B cell (primary cell): Measurements from ENCODE around the gene HSPA1A. TPM values are rescaled to one million over a fixed set of nuclear protein-coding genes. Genes with fewer than 3 reads are reported as not detected.
A peak's percentile ranks its signal among the peaks of the same experiment; 100 is the strongest.

Experiments
- ATAC-seq: fragments of 200-7000 bp; cut with Tn5 transposase; one replicate; pipeline ENCODE4 v1.10.0; 2021; ENCODE audit warnings: low read depth, mild to moderate bottlenecking, moderate number of reproducible peaks, moderate library complexity
- CTCF ChIA-PET: fragments of 350-600 bp; sonication (Branson Sonifier 250); formaldehyde crosslinking; loops from one replicate; lab custom pipeline; 2021; ENCODE audit warnings: antibody characterized with exemption, inconsistent platforms; lab: Charles Lee
- POLR2A ChIA-PET: fragments of 350-600 bp; sonication (Branson Sonifier 250); formaldehyde crosslinking; loops from one replicate; lab custom pipeline; 2021; ENCODE audit warnings: antibody characterized with exemption; lab: Charles Lee
- DNase-seq: peaks from one replicate; pipeline ENCODE4 v3.0.0; 2013
- H2AFZ ChIP-seq: 2 replicates; pipeline ENCODE4 v1.6.1; 2012; ENCODE audit warnings: mild to moderate bottlenecking, low read depth, low read length; ENCODE audit not compliant: insufficient read depth, poor library complexity, severe bottlenecking
- H3K27ac ChIP-seq, 2 donors: 1 replicate in 1 of 2; 2 replicates in 1 of 2; pipeline ENCODE4 v1.5.1; 2012 to 2013; ENCODE audit warnings: low read length in 2 of 2, mild to moderate bottlenecking in 2 of 2, moderate library complexity in 1 of 2
- H3K27me3 ChIP-seq, 4 experiments: fragments of 200-600 bp in 1 of 4; sonication (generic) in 1 of 4; replicated peaks in 1 of 4; 1 replicate in 2 of 4; 2 replicates in 2 of 4; pipeline versions ENCODE4 v1.6.1 to v1.7.0; 2013 to 2016; ENCODE audit warnings: low read length in 3 of 4, mild to moderate bottlenecking in 2 of 4, mixed read lengths in 1 of 4, moderate library complexity in 1 of 4; ENCODE audit not compliant: insufficient read depth in 4 of 4, control insufficient read depth in 3 of 4; ENCODE audit errors: control extremely low read depth in 1 of 4
- H3K36me3 ChIP-seq, 2 experiments: replicated peaks in 1 of 2; 1 replicate in 1 of 2; 2 replicates in 1 of 2; pipeline versions ENCODE4 v1.6.1 to v1.7.1; 2013; ENCODE audit warnings: low read length in 1 of 2; ENCODE audit not compliant: insufficient read depth in 2 of 2, control insufficient read depth in 1 of 2; ENCODE audit errors: control extremely low read depth in 1 of 2, extremely low read depth in 1 of 2
- H3K4me1 ChIP-seq, 2 donors: fragments of 200-600 bp in 1 of 2; sonication (generic) in 1 of 2; 1 replicate in 1 of 2; 2 replicates in 1 of 2; pipeline versions ENCODE4 v1.5.1 to v1.6.1; 2013 to 2017; ENCODE audit warnings: low read length in 2 of 2; ENCODE audit not compliant: control insufficient read depth in 2 of 2, insufficient read depth in 2 of 2
- H3K4me2 ChIP-seq: replicated peaks from 2 replicates; pipeline ENCODE3; 2012; ENCODE audit warnings: mild to moderate bottlenecking, low read depth, low read length; ENCODE audit not compliant: poor library complexity, severe bottlenecking
- H3K4me3 ChIP-seq, 5 experiments: fragments of 200-600 bp in 1 of 5; sonication (generic) in 1 of 5; 1 replicate in 3 of 5; 2 replicates in 2 of 5; pipeline versions ENCODE4 v1.5.1 to v1.7.0; 2011 to 2016; ENCODE audit warnings: low read length in 4 of 5, mild to moderate bottlenecking in 4 of 5, low read depth in 2 of 5, control low read depth in 1 of 5, moderate library complexity in 1 of 5; ENCODE audit not compliant: insufficient read depth in 1 of 5; ENCODE audit errors: control extremely low read depth in 1 of 5, extremely low read depth in 1 of 5
- H3K79me2 ChIP-seq: fragments of 200-600 bp; sonication (generic); one replicate; pipeline ENCODE4 v1.6.0; 2016; ENCODE audit warnings: low read length; ENCODE audit not compliant: control insufficient read depth, insufficient read depth
- H3K9ac ChIP-seq: fragments of 200-600 bp; sonication (generic); 2 replicates; pipeline ENCODE4 v1.6.1; 2017; ENCODE audit warnings: mild to moderate bottlenecking, low read length, moderate library complexity
- H3K9me3 ChIP-seq, 3 donors: one replicate each; pipeline versions ENCODE4 v1.6.1 to v1.7.1; 2013; ENCODE audit warnings: low read length in 2 of 3; ENCODE audit not compliant: control insufficient read depth in 2 of 3, insufficient read depth in 1 of 3; ENCODE audit errors: control extremely low read depth in 1 of 3
- H4K20me1 ChIP-seq: 2 replicates; pipeline ENCODE4 v1.6.0; 2012; ENCODE audit warnings: mild to moderate bottlenecking, low read length; ENCODE audit not compliant: insufficient read depth, control insufficient read depth, poor library complexity, severe bottlenecking
- H3K27ac Mint-ChIP-seq: one replicate; pipeline ENCODE4 v1.8.0; 2021; ENCODE audit warnings: mixed read lengths
- H3K27me3 Mint-ChIP-seq: one replicate; pipeline ENCODE4 v1.8.0; 2021; ENCODE audit warnings: mixed read lengths
- H3K4me1 Mint-ChIP-seq: one replicate; pipeline ENCODE4 v1.8.0; 2021; ENCODE audit warnings: mixed read lengths
- H3K4me3 Mint-ChIP-seq: one replicate; pipeline ENCODE4 v1.8.0; 2021; ENCODE audit warnings: mixed read lengths
- H3K9me3 Mint-ChIP-seq: one replicate; pipeline ENCODE4 v1.8.0; 2022; ENCODE audit warnings: mixed read lengths; ENCODE audit not compliant: insufficient read depth
- EZH2 ChIP-seq: IDR thresholded peaks from 2 replicates; pipeline ENCODE4 v1.6.1; 2012; ENCODE audit warnings: borderline replicate concordance, low read depth, mild to moderate bottlenecking, moderate library complexity, low read length; ENCODE audit not compliant: insufficient read depth, poor library complexity, severe bottlenecking
- WGBS: methylation state at CpG from one replicate; pipeline ENCODE4 v1.1.5; 2013; ENCODE audit warnings: missing lambda C conversion rate; ENCODE audit not compliant: insufficient coverage; 5-methylcytosine and 5-hydroxymethylcytosine counted together
- intact Hi-C: fragments of 100-400 bp; cut with micrococcal nuclease; formaldehyde crosslinking; loops from one replicate; pipeline ENCODE4 v1.10.0; 2022
- polyA plus RNA-seq: library from polyadenylated mRNA; depleted of rRNA; stranded (reverse); fragments of >200 nt; gene quantifications from 2 replicates; pipeline ENCODE4 v1.2.3, GENCODE V29; 2012
- small RNA-seq: library from RNA; depleted of rRNA; stranded (forward); fragments of <200 nt; gene quantifications from one replicate; pipeline ENCODE3, GENCODE V24; 2012; ENCODE audit warnings: low replicate concordance, low read depth; ENCODE audit not compliant: insufficient read length
- total RNA-seq, 2 donors: library from RNA; stranded (reverse); fragments of 120-200 nt in 1 of 2; gene quantifications; 1 replicate in 1 of 2; 2 replicates in 1 of 2; pipeline versions ENCODE4 v1.2.3 to v1.2.4, GENCODE V29; 2013 to 2022
- TF ChIP-seq, protein P1 (sequence below): fragments of 200-600 bp; IDR thresholded peaks from one replicate; pipeline ENCODE4 v1.8.0; 2022; ENCODE audit warnings: antibody characterized with exemption, mild to moderate bottlenecking

HSPA1A gene
- total and polyA plus RNA-seq, 2 donors (not counting 1 experiment from before 2014, with no cell fraction given) = 61.2 to 129 TPM

DNA sequence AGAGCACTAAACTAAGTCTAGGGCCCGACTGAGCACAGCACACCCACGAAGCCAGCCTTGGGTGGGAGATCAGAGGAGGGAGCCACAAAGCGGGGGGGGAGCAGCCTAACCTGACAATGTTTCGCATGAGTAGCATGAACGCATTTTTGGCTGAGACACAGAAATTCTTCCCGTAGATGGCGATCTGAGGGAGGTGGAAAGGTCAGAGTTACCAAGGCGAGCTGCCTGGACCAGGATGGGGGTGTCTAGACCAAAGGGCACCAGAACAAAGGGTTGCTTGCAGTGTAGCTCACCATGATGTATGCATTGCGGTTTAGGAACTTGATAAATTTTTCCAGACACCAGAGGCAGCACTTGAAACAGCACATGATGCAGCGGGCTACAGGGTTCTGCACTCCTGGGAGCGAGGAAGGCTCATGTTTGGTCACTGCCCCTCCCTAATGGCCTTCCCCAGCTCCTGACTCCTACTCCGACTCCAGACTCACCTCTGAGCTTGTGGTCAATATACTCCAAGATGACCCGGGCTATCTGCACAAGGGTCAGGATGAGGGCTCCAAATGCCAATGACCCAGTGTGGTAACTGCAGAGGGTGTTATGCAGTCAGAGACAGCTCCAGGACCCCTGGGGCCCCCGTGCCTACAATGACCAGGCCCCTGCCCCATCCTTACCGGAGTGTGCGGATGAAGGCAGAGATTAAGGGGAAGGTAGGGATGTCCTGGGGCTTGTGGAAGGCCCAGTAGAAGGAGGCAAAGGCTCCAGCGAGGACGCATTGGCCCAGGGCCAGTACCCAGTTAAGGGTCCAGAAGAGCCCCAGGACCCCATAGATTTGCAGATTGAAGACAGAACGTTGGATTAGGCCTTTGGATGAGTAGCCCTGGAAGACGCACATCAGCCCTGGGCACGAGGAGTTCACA, 50.1 kb downstream of the HSPA1A start:
- Mint-ChIP-seq H3K4me1 (peaks cover 24% of the 10 kb centered on the region), H3K9me3 (no peaks in the 10 kb centered on the region), H3K27me3 (no peaks in the 10 kb centered on the region), H3K4me3 (no peak overlapping the region), H3K27ac (no peak overlapping the region)
- WGBS = 87% methylated on average over 21 of the region's 21 CpGs
- CTCF ChIA-PET = interaction anchor here (0.8 to 3.0 kb wide), 4 partner anchors 23 to 319 kb away, joined by 3 to 9 read pairs (median 6); partner anchors contain the start of gene ATP6V1G2
- no peaks in the 10 kb centered on the region for H3K27me3 ChIP-seq
- H3K4me2 ChIP-seq = no peak overlapping the region
- no peak overlapping the region for H3K9ac ChIP-seq
- DNase-seq = no peak
- H3K79me2 ChIP-seq = peaks cover 17% of the 10 kb centered on the region
- H3K4me3 ChIP-seq = no peak overlapping the region
- no peaks in the 10 kb centered on the region for H3K9me3 ChIP-seq
- no peak overlapping the region for H2AFZ ChIP-seq
- intact Hi-C loops = loop anchor here (10.0 kb wide), 1 partner anchor 371 kb away; the partner anchor contains the start of gene MICB
- no peaks in the 10 kb centered on the region for H3K36me3 ChIP-seq
- no peak for TF ChIP-seq EZH2
- TF ChIP-seq, protein P1, sequence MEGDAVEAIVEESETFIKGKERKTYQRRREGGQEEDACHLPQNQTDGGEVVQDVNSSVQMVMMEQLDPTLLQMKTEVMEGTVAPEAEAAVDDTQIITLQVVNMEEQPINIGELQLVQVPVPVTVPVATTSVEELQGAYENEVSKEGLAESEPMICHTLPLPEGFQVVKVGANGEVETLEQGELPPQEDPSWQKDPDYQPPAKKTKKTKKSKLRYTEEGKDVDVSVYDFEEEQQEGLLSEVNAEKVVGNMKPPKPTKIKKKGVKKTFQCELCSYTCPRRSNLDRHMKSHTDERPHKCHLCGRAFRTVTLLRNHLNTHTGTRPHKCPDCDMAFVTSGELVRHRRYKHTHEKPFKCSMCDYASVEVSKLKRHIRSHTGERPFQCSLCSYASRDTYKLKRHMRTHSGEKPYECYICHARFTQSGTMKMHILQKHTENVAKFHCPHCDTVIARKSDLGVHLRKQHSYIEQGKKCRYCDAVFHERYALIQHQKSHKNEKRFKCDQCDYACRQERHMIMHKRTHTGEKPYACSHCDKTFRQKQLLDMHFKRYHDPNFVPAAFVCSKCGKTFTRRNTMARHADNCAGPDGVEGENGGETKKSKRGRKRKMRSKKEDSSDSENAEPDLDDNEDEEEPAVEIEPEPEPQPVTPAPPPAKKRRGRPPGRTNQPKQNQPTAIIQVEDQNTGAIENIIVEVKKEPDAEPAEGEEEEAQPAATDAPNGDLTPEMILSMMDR = no peak
- peaks cover 18 to 23% of the 10 kb centered on the region in 2 donors for H3K4me1 ChIP-seq
- POLR2A ChIA-PET = interaction anchor here (0.5 to 0.6 kb wide), 2 partner anchors 9 to 201 kb away, joined by 3 read pairs; no protein-coding TSS in a partner anchor
- ATAC-seq = no peak
- no peaks in the 10 kb centered on the region for H4K20me1 ChIP-seq
- no peak overlapping the region for H3K27ac ChIP-seq

Small RNAs within 50 kb of the gene (small RNA-seq; reads per million reads assigned to genes)
- gene RF00019 (not detected), gene SNORD48 (1,297 reads per million, percentile 98 among the genes with 10 or more reads in this experiment), gene SNORD52 (not detected)

Other genes with a start within 250 kb of the HSPA1A start
Only the 30 nearest of the 40 such genes appear.
- gene BAG6, start 162.9 kb upstream of the HSPA1A start, total RNA-seq = 345 and 348 TPM in 2 replicates
- 252 and 276 TPM in 2 replicates for gene BAG6, start 162.9 kb upstream of the HSPA1A start, polyA plus RNA-seq
- 2.6 and 3.6 TPM in 2 replicates for gene APOM, start 159.6 kb upstream of the HSPA1A start, total RNA-seq
- gene APOM, start 159.6 kb upstream of the HSPA1A start, polyA plus RNA-seq = 11.6 and 11.9 TPM in 2 replicates
- 34.0 and 35.1 TPM in 2 replicates for gene C6orf47, start 154.8 kb upstream of the HSPA1A start, total RNA-seq
- gene C6orf47, start 154.8 kb upstream of the HSPA1A start, polyA plus RNA-seq = 5.8 and 7.6 TPM in 2 replicates
- 24.2 and 24.3 TPM in 2 replicates for gene GPANK1, start 150.5 kb upstream of the HSPA1A start, total RNA-seq
- gene GPANK1, start 150.5 kb upstream of the HSPA1A start, polyA plus RNA-seq = 18.3 and 22.6 TPM in 2 replicates
- gene CSNK2B, start 149.5 kb upstream of the HSPA1A start, total RNA-seq = 141 and 146 TPM in 2 replicates
- 124 and 142 TPM in 2 replicates for gene CSNK2B, start 149.5 kb upstream of the HSPA1A start, polyA plus RNA-seq
- 42.3 and 44.2 TPM in 2 replicates for gene LY6G5B, start 145.6 kb upstream of the HSPA1A start, total RNA-seq
- 25.2 and 28.4 TPM in 2 replicates for gene LY6G5B, start 145.6 kb upstream of the HSPA1A start, polyA plus RNA-seq
- gene LY6G5C, start 134.5 kb upstream of the HSPA1A start, total RNA-seq = 0.76 and 2.1 TPM in 2 replicates
- 0.40 and 3.4 TPM in 2 replicates for gene LY6G5C, start 134.5 kb upstream of the HSPA1A start, polyA plus RNA-seq
- 78.3 and 90.3 TPM in 2 replicates for gene ABHD16A, start 112.2 kb upstream of the HSPA1A start, total RNA-seq
- 97.5 and 97.6 TPM in 2 replicates for gene ABHD16A, start 112.2 kb upstream of the HSPA1A start, polyA plus RNA-seq
- gene LY6G6F, start 108.7 kb upstream of the HSPA1A start, total RNA-seq = not detected in 2 replicates
- gene LY6G6F, start 108.7 kb upstream of the HSPA1A start, polyA plus RNA-seq = 0.32 TPM in 1 of 2 replicates, not detected in the other
- not detected in 2 replicates for gene LY6G6D, start 100.2 kb upstream of the HSPA1A start, total RNA-seq
- gene LY6G6D, start 100.2 kb upstream of the HSPA1A start, polyA plus RNA-seq = not detected in 2 replicates
- gene LY6G6C, start 93.8 kb upstream of the HSPA1A start, total RNA-seq = not detected in 2 replicates
- gene LY6G6C, start 93.8 kb upstream of the HSPA1A start, polyA plus RNA-seq = 0.13 and 0.30 TPM in 2 replicates
- gene MPIG6B, start 92.2 kb upstream of the HSPA1A start, total RNA-seq = 0.24 and 0.54 TPM in 2 replicates
- gene MPIG6B, start 92.2 kb upstream of the HSPA1A start, polyA plus RNA-seq = 1.6 and 4.8 TPM in 2 replicates
- 51.1 and 59.2 TPM in 2 replicates for gene DDAH2, start 86.2 kb upstream of the HSPA1A start, total RNA-seq
- gene DDAH2, start 86.2 kb upstream of the HSPA1A start, polyA plus RNA-seq = 64.7 and 87.2 TPM in 2 replicates
- 216 and 221 TPM in 2 replicates for gene CLIC1, start 79.0 kb upstream of the HSPA1A start, total RNA-seq
- 178 and 290 TPM in 2 replicates for gene CLIC1, start 79.0 kb upstream of the HSPA1A start, polyA plus RNA-seq
- 49.9 and 50.1 TPM in 2 replicates for gene MSH5, start 75.5 kb upstream of the HSPA1A start, total RNA-seq
- 51.6 and 64.7 TPM in 2 replicates for gene MSH5, start 75.5 kb upstream of the HSPA1A start, polyA plus RNA-seq
- gene SAPCD1, start 52.9 kb upstream of the HSPA1A start, total RNA-seq = 11.1 and 12.9 TPM in 2 replicates
- gene SAPCD1, start 52.9 kb upstream of the HSPA1A start, polyA plus RNA-seq = 12.9 and 21.5 TPM in 2 replicates
- gene VWA7, start 38.2 kb upstream of the HSPA1A start, total RNA-seq = 5.2 and 5.6 TPM in 2 replicates
- 3.2 and 6.0 TPM in 2 replicates for gene VWA7, start 38.2 kb upstream of the HSPA1A start, polyA plus RNA-seq
- gene VARS1, start 19.8 kb upstream of the HSPA1A start, total RNA-seq = 47.4 and 52.3 TPM in 2 replicates
- gene VARS1, start 19.8 kb upstream of the HSPA1A start, polyA plus RNA-seq = 54.8 and 66.8 TPM in 2 replicates
- gene LSM2, start 8.6 kb upstream of the HSPA1A start, total RNA-seq = 45.3 and 52.4 TPM in 2 replicates
- gene LSM2, start 8.6 kb upstream of the HSPA1A start, polyA plus RNA-seq = 37.7 and 57.4 TPM in 2 replicates
- gene HSPA1L, start 260 bp upstream of the HSPA1A start, total RNA-seq = 2.0 and 2.4 TPM in 2 replicates
- 0.49 and 0.81 TPM in 2 replicates for gene HSPA1L, start 260 bp upstream of the HSPA1A start, polyA plus RNA-seq
- 79.2 and 89.9 TPM in 2 replicates for gene HSPA1B, start 12.2 kb downstream of the HSPA1A start, total RNA-seq
- 86.8 and 145 TPM in 2 replicates for gene HSPA1B, start 12.2 kb downstream of the HSPA1A start, polyA plus RNA-seq
- gene NEU1, start 47.3 kb downstream of the HSPA1A start, total RNA-seq = 25.3 and 26.0 TPM in 2 replicates
- gene NEU1, start 47.3 kb downstream of the HSPA1A start, polyA plus RNA-seq = 35.1 and 47.2 TPM in 2 replicates
- gene SLC44A4, start 63.5 kb downstream of the HSPA1A start, total RNA-seq = not detected in 2 replicates
- not detected in 2 replicates for gene SLC44A4, start 63.5 kb downstream of the HSPA1A start, polyA plus RNA-seq
- 86.1 and 87.4 TPM in 2 replicates for gene EHMT2, start 82.2 kb downstream of the HSPA1A start, total RNA-seq
- 96.4 and 108 TPM in 2 replicates for gene EHMT2, start 82.2 kb downstream of the HSPA1A start, polyA plus RNA-seq
- 8.1 and 8.9 TPM in 2 replicates for gene ZBTB12, start 86.5 kb downstream of the HSPA1A start, total RNA-seq
- gene ZBTB12, start 86.5 kb downstream of the HSPA1A start, polyA plus RNA-seq = 1.2 and 1.4 TPM in 2 replicates
- 1.3 and 3.4 TPM in 2 replicates for gene C2, start 112.2 kb downstream of the HSPA1A start, total RNA-seq
- 0.23 and 0.28 TPM in 2 replicates for gene C2, start 112.2 kb downstream of the HSPA1A start, polyA plus RNA-seq
- not detected in 2 replicates for gene CFB, start 130.6 kb downstream of the HSPA1A start, total RNA-seq
- gene CFB, start 130.6 kb downstream of the HSPA1A start, polyA plus RNA-seq = 0.09 TPM in 1 of 2 replicates, not detected in the other
- gene NELFE, start 143.4 kb downstream of the HSPA1A start, total RNA-seq = 48.6 and 53.7 TPM in 2 replicates
- gene NELFE, start 143.4 kb downstream of the HSPA1A start, polyA plus RNA-seq = 39.0 and 40.0 TPM in 2 replicates
- 119 and 122 TPM in 2 replicates for gene SKIC2, start 143.6 kb downstream of the HSPA1A start, total RNA-seq
- gene SKIC2, start 143.6 kb downstream of the HSPA1A start, polyA plus RNA-seq = 93.1 and 114 TPM in 2 replicates
- gene DXO, start 156.6 kb downstream of the HSPA1A start, total RNA-seq = 33.9 and 36.1 TPM in 2 replicates
- 139 and 150 TPM in 2 replicates for gene DXO, start 156.6 kb downstream of the HSPA1A start, polyA plus RNA-seq